DMS114 treated with DMSO at 0.1 percent for 48 hours (cell line): ENCODE data around the gene FAM234B.
"Not testable (repeated sequence)": the region's sequence is repeated elsewhere in the genome, so short reads cannot be mapped to it uniquely, and the experiment has no call there.

Source experiments
- DNase-seq: peaks from one replicate; lab custom pipeline; 2025; ENCODE audit not compliant: unreplicated experiment; lab: John Stamatoyannopoulos, UW

FAM234B gene

GRCh38 chr12:13053617-13054016 is 9.4 kb downstream of the FAM234B start:
- not testable (repeated sequence) for DNase-seq

- no peak for DNase-seq
These were observed 16.4 kb downstream of the FAM234B start for GRCh38 chr12:13060581-13060980.

GRCh38 chr12:13061377-13061776 is 17.2 kb downstream of the FAM234B start:
- no peak for DNase-seq

DNA sequence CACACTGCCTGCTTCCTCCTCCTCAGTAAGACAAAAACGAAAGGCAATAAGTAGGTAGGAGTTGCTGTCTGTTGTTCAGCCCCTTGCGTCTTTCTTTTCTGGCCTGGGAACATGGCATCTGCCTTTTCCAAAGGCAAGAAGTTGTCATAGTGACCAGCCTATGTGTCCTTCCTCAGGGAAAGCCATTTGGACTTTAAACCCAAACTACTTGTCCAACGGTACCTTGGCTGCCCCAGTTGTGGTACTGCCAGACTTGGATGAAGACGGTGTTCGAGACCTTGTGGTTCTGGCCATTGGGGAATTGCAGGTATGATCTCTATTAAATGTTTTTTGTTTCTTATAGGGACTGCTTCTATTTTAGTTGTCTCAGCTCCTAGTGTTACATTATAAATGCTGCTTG is 18.5 kb downstream of the FAM234B start:
- DNase-seq = no peak

DNA sequence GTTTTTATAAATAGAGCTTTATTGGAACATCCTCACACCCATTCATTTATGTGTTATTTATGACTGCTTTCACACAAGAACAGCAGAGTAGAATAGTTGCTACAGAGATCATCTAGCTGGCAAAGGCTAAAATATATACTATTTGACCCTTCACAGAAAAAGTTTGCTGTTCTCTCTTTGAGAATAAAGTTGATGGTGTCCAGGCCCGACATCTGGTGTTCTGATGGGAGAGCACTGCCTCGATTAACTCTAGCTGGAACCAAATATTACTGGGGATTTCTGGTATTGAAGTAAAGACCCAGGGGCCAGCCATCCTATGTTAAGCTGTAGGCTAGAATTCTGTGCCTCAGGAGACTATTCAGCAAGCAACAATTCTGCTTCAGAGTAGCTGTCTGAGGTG is 21.8 kb downstream of the FAM234B start:
- DNase-seq = no peak

DNA sequence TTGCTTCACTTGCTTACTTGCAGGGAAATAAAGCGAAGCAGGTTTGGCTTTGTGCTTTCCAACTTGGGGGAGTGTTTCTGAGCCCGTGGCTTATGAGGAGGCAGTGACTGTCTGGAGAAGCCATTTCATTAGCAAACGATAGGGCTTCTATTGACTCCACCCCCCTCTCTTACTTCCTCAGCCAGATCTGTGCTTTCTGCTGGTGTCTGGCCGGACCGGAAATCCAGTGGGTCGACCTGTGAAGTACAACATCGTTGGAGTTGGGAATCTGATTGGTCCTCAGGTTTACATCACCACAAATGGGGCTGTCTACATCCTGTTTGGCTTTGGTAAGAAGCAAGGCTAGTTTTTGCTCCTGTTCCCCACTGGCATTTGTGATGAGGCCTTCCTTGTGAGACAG is 22.3 kb downstream of the FAM234B start:
- no peak for DNase-seq

DNA sequence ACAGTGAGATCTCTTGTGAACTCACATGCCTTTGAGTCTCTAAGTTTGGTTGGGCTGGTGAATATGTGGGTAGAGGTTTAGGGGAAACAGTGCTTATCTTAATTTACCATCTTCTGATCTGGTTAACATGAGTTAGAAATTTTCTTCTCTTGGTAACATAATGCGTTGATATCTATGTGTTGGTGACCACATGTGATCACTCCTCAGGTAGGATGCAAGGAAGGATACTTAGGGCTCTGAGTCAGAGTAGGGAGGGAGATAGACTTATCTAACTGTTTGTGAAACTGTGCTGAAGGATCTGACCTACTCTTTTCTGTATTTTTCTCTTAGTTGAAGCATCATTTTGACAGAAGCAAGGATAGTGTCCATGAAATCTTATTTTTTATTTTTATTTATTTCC is 23.1 kb downstream of the FAM234B start:
- DNase-seq = no peak

DNA sequence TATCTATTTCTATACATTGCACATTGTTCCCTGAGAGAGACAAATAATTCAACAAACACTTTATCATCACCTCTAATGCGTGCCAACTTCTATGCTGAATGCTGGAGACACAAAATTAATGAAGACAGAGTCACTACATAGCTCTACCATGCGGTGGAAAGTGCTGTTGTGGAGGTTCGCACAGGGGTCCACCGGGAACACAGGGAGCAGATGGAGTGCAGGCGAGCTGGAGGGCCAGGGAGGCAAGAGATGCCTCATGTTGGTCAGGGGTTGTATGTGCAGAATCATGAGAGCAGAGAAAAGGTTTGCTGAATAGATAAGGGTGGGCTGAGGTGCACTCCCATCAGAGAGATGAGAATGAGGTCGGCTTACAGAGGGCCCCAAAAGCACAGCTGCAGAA is 25.2 kb downstream of the FAM234B start:
- DNase-seq = no peak

GRCh38 chr12:13071305-13072280 is 27.4 kb downstream of the FAM234B start:
- DNase-seq = no peak

DNA sequence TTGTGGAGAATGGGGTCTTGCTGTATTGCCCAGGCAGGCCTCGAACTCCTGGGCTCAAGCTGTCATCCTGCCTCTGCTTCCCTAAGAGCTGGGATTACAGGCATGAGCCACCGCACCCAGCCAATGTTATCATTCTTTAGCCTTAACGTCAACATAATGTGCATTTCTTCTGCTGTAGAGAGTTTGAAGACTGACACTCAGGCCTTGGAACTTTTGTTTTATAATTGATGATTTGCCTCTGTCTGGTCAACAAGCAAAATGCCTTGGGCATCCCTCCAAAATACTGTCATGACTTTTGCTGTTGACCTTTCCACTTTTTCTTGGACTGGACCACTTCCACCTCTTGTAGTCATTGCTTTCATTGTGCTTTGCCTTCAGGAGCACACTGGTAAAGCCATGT is 29.0 kb downstream of the FAM234B start:
- DNase-seq = no peak

GRCh38 chr12:13074396-13075117 is 30.4 kb downstream of the FAM234B start:
- no peak for DNase-seq

DNA sequence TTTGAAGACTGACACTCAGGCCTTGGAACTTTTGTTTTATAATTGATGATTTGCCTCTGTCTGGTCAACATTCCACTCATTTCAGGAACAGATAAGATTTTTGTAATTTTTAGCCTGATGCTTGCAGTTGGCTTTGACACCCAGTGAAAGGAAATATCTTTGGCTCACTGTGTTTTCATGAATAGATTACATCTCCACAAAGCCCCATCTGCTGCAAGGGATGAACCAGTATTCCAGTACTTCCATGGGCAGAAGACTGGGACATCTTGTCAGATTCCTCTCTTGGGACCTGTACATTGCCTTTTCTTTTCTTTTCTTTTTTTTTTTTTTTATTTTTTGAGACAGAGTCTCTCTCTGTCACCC is 30.9 kb downstream of the FAM234B start:
- no peak for DNase-seq

GRCh38 chr12:13075786-13076570 is 31.8 kb downstream of the FAM234B start:
- no peak for DNase-seq

DNA sequence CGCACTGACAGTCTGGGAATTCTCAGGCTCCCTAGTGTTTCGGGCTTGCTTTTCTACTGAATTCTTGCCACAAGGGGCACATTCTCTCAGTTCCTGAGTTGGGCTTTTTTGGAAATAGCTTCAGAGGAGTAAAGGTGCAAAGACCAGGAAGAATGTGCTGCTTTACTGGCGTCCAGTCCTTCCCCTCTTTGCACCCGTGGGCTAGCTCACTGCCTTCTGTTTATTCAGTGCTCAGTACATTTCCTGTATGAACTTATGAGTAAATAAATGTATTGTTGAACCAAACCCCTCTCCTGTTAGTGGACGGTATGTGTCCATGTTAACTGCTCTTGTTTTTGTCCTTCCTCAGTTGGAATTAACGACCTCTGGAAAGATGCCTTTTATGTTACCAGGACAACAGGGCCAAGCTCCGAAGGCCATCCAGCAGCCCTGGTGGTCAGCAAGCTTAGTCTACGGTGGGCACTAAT is 35.3 kb downstream of the FAM234B start:
- no peak for DNase-seq

- DNase-seq = no peak
These were observed 36.1 kb downstream of the FAM234B start for GRCh38 chr12:13080266-13080665.

GRCh38 chr12:13082861-13083260 is 38.7 kb downstream of the FAM234B start:
- no peak for DNase-seq

GRCh38 chr12:13083638-13084037 is 39.5 kb downstream of the FAM234B start:
- not testable (repeated sequence) for DNase-seq

DNA sequence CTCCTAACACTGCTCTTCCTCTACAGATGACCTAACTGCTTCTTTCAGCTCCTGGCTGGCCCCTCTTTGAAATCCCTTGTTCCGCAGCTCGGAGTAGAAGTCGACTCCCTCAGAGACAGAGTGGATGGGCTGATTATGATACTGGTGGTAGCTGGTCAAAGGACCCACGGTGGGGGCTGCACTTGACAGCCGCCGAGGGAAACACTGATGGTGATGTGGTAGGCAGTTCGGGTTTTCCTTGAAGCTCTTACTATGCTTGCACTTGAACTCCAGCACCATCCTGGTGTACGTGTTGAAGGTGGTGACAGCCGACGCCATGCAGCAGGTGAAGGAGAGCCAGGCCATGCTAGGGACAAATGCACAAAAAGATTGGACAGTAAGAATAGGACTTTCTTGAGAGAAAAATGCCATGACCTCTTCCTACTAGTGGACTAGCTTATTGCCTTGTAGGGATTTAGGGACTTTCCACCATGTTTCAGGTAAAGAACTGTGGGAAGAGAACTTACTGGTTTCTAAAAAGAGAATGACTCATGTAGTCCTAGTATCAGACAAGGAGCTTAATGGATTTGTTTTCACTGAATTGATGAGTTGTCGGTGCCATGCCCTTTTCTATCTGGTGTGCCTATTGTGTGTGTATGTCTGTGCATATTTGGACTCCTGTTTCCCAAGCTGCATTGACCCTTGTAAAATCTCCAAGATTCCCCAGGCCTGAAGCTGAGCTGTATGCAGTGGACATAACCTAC is 40.9 kb downstream of the FAM234B start:
- no peak for DNase-seq

DNA sequence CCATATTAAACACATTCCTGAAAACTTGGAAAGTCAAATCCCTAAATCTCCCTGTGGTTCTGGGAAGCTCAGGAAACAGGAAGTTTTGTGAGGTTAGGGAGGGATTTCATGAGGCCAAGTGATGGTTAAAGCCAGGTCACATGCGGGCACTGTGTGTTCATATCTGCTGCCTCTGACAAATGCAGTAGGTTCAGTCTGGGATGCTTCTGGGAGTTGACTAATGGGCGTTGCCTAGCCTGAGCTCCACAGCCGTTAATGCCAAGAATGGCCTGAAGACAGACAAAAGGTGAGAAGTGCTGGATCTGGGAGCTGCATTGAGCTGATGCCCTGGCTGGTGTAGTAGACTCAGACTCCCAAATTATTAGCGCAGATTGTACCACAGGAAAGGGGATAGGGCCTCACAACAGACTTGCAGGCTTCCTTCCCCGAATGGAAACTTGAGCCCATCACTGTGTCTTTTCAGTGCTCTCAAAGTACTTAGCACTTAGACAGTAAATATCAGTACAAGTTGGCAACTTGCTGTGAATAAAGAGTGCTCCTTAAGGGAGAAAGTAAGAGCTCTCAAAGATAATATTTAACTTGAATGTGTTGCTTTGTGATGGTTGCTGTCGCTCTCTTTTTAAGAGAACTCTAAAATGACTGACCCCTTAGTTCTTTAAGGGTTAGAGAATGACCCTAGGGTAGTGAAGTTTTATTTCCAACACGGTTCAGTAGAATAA is 41.9 kb downstream of the FAM234B start:
- DNase-seq = no peak

DNA sequence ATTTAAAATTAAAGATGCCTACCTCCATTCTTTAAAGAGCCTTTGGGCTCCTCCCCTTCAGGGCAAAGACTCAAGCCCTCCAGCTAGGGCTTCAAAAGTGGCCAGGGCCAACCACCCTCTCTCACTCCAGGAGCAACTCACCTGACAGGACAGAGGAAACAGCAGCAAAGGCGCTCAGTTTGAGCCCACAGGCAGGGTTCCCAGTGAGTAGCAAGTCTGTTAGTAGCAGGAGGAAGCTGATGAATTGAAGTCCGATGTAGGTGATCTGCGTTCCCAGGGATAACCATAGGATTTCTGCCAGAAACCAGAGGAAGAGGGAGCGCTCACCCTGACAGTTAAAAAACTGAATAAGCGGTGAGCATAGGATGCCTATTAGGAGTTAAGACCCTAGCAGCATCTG is 43.6 kb downstream of the FAM234B start:
- no peak for DNase-seq
